Psoas muscle (tissue), 8 donors: ENCODE measurements around the gene SALL3. TPM values are rescaled to one million over a fixed set of nuclear protein-coding genes. Genes with fewer than 3 reads are reported as not detected.

Experiments used
- ATAC-seq, 4 donors: fragments of 200-7000 bp; cut with Tn5 transposase; one replicate each; pipeline ENCODE4 v1.9.1; 2020; ENCODE audit warnings: moderate library complexity in 3 of 4, mild to moderate bottlenecking in 2 of 4
- DNase-seq, 2 donors: peaks; one replicate each; pipeline ENCODE4 v3.0.0-alpha.2; 2020
- H3K27ac ChIP-seq: fragments of 200-600 bp; one replicate; pipeline ENCODE4 v1.8.0; 2022
- H3K27me3 ChIP-seq, 3 donors: fragments of 200-600 bp in 1 of 3; one replicate each; pipeline versions ENCODE4 v1.6.1 to v1.8.0; 2013 to 2022; ENCODE audit warnings: low read length in 2 of 3, mild to moderate bottlenecking in 2 of 3, moderate library complexity in 1 of 3; ENCODE audit not compliant: insufficient read depth in 3 of 3
- H3K36me3 ChIP-seq, 2 donors: fragments of 200-600 bp in 1 of 2; one replicate each; pipeline versions ENCODE4 v1.6.1 to v1.8.0; 2013 to 2022; ENCODE audit warnings: low read depth in 1 of 2, mild to moderate bottlenecking in 1 of 2, moderate library complexity in 1 of 2; ENCODE audit not compliant: insufficient read depth in 1 of 2
- H3K4me1 ChIP-seq: fragments of 200-600 bp; one replicate; pipeline ENCODE4 v1.8.0; 2022
- H3K4me3 ChIP-seq: fragments of 200-600 bp; one replicate; pipeline ENCODE4 v1.8.0; 2022; ENCODE audit warnings: mild to moderate bottlenecking
- H3K9me3 ChIP-seq: fragments of 200-600 bp; one replicate; pipeline ENCODE4 v1.8.0; 2022
- WGBS, 3 donors: extraction: QIAGEN DNeasy Blood & Tissue Kit; methylation state at CpG; one replicate each; pipeline versions ENCODE4 v1.1.6 to v1.1.7; 2013; 5-methylcytosine and 5-hydroxymethylcytosine counted together
- intact Hi-C, 2 donors: fragments of 100-400 bp; cut with DNase I; formaldehyde crosslinking; loops; one replicate each; pipeline versions ENCODE4 v1.11.0 to v1.14.2; 2022
- polyA plus RNA-seq, 3 donors: library from polyadenylated mRNA; stranded (reverse); fragments of 200-250 nt; gene quantifications; one replicate each; pipeline ENCODE4 v1.2.3, GENCODE V29; 2013
- total RNA-seq, 4 donors: library from RNA; stranded (reverse); fragmentation: NEBNext Ultra II Directional in 2 of 4; extraction: Animal tissue kit (Norgen Biotek cat#: 25700) in 2 of 4; gene quantifications; one replicate each; pipeline versions ENCODE4 v1.2.1 to v1.2.4, GENCODE V29; 2021 to 2023
- TF ChIP-seq, protein P1 (sequence below): fragments of 200-600 bp; IDR thresholded peaks from one replicate; pipeline ENCODE4 v1.8.0; 2022; ENCODE audit warnings: antibody characterized with exemption
- donor health status: healthy with polysubstance abuse.
- donor health status: DM: no; HTN: no; CAD: no; lungs with moderate emphysema.
- donor health status: Bipolar disorder and iron deficiency.
- donor health status: healthy.
- donor health status: DM: yes; HTN: yes; CAD: no.
- donor health status: DM: no; HTN: no; CAD: no.
- donor health status: DM: no; HTN: no; CAD: no.
- donor health status: DM: yes; HTN: yes; CAD: no.

The SALL3 gene
- total and polyA plus RNA-seq, 7 donors: 0.01 to 0.32 TPM; not detected in 5

- DNase-seq (no peak), ATAC-seq (no peak)
- 94 to 97% (median 95%) methylated on average over 44 of the region's 44 CpGs for WGBS, 3 donors
- Histone ChIP-seq H3K9me3 (no peaks in the 10 kb centered on the region), H3K27ac (no peak overlapping the region), H3K4me3 (no peak overlapping the region), H3K27me3 (peaks cover 0 to 15% (median 6%) of the 10 kb centered on the region in 3 donors), H3K4me1 (no peaks in the 10 kb centered on the region), H3K36me3 (no peaks in the 10 kb centered on the region)
- intact Hi-C loops: no loop called here
- TF ChIP-seq, protein P1, sequence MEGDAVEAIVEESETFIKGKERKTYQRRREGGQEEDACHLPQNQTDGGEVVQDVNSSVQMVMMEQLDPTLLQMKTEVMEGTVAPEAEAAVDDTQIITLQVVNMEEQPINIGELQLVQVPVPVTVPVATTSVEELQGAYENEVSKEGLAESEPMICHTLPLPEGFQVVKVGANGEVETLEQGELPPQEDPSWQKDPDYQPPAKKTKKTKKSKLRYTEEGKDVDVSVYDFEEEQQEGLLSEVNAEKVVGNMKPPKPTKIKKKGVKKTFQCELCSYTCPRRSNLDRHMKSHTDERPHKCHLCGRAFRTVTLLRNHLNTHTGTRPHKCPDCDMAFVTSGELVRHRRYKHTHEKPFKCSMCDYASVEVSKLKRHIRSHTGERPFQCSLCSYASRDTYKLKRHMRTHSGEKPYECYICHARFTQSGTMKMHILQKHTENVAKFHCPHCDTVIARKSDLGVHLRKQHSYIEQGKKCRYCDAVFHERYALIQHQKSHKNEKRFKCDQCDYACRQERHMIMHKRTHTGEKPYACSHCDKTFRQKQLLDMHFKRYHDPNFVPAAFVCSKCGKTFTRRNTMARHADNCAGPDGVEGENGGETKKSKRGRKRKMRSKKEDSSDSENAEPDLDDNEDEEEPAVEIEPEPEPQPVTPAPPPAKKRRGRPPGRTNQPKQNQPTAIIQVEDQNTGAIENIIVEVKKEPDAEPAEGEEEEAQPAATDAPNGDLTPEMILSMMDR: no peak
These were observed 15.5 kb downstream of the SALL3 start for GRCh38 chr18:78994977-78995582.

- no peak overlapping the region for H3K27ac ChIP-seq
- no peaks in the 10 kb centered on the region for H3K36me3 ChIP-seq
- peaks cover 0 to 10% (median 6%) of the 10 kb centered on the region in 3 donors for H3K27me3 ChIP-seq
- H3K4me1 ChIP-seq: no peaks in the 10 kb centered on the region
- TF ChIP-seq, protein P1: no peak
- WGBS, 3 donors: 77 to 83% (median 80%) methylated on average over 22 of the region's 22 CpGs
- DNase-seq (no peak), ATAC-seq (no peak)
- intact Hi-C loops: no loop called here
- H3K9me3 ChIP-seq: no peaks in the 10 kb centered on the region
- H3K4me3 ChIP-seq: no peak overlapping the region
These were observed 16.2 kb downstream of the SALL3 start for GRCh38 chr18:78995740-78996395.

DNA sequence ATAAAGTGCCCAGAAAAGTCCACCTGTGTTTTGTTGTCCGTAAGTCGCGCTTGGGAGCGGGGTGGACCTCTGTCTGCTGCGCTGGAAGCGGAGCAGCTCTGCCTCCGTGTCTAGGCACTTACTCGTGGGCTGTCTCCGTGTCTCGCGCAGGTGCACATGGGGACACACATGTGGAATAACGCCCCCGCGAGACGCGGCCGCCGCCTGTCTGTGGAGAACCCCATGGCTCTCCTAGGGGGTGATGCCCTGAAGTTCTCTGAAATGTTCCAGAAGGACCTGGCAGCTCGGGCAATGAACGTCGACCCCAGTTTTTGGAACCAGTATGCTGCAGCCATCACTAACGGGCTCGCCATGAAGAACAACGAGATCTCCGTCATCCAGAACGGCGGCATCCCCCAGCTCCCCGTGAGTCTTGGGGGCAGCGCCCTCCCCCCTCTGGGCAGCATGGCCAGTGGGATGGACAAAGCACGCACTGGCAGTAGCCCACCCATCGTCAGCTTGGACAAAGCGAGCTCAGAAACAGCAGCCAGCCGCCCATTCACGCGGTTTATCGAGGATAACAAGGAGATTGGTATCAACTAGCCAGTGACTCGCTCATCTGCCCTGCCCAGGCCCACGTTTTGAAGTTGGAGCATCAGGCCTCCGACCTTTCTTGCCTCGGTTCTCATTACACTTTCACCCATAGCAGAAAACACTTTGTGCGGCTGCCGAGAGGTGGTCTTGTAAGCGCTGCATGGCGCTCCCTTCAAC lies 17.3 kb downstream of the SALL3 start:
- Histone ChIP-seq H3K27me3 (peaks cover 0 to 8% (median 6%) of the 10 kb centered on the region in 3 donors), H3K4me1 (no peaks in the 10 kb centered on the region)
- intact Hi-C loops: no loop called here

GRCh38 chr18:78998371-78999071 lies 18.9 kb downstream of the SALL3 start:
- ATAC-seq: no peak
- peaks cover 0 to 8% (median 6%) of the 10 kb centered on the region in 3 donors for H3K27me3 ChIP-seq
- H3K4me3 ChIP-seq: no peak overlapping the region
- no peak for DNase-seq
- 78 to 83% (median 80%) methylated on average over 18 of the region's 18 CpGs for WGBS, 3 donors
- no peaks in the 10 kb centered on the region for H3K9me3 ChIP-seq
- no peaks in the 10 kb centered on the region for H3K4me1 ChIP-seq
- TF ChIP-seq, protein P1: no peak
- no peaks in the 10 kb centered on the region for H3K36me3 ChIP-seq
- intact Hi-C loops: no loop called here
- no peak overlapping the region for H3K27ac ChIP-seq

More for the DNA sequence above, 17.3 kb downstream of the SALL3 start:
- H3K36me3 ChIP-seq: no peaks in the 10 kb centered on the region
- H3K9me3 ChIP-seq: no peaks in the 10 kb centered on the region
- WGBS, 3 donors: 89 to 93% (median 93%) methylated on average over 44 of the region's 44 CpGs
- DNase-seq (no peak), ATAC-seq (no peak)
- H3K27ac ChIP-seq: no peak overlapping the region
- TF ChIP-seq, protein P1: no peak
- H3K4me3 ChIP-seq: no peak overlapping the region
